ENCODE measurements around the gene ZBTB42. TPM values are rescaled to one million over a fixed set of nuclear protein-coding genes. Genes with fewer than 3 reads are reported as not detected.

The ZBTB42 gene
- total and polyA plus RNA-seq, 2 donors (not counting 3 experiments of a cell fraction or from before 2014, with no cell fraction given): 3.1 to 3.8 TPM

- Histone ChIP-seq H3K9me1 (replicated peaks; ENCODE audit: control insufficient read depth, extremely low read depth, insufficient read depth, low read length) (no peaks in the 10 kb centered on the region), H3K9ac (replicated peaks; ENCODE audit: extremely low read depth, insufficient read depth, low read length) (no peak overlapping the region), H2AFZ (ENCODE audit: low read depth, low read length) (no peak overlapping the region), H3K79me2 (ENCODE audit: control insufficient read depth, insufficient read depth, low read length) (peaks cover 8% of the 10 kb centered on the region), H3K27me3 (ENCODE audit: control insufficient read depth in 2 of 2, insufficient read depth in 2 of 2, low read length in 2 of 2) (no peaks in the 10 kb centered on the region), H4K20me1 (replicated peaks; ENCODE audit: control insufficient read depth, extremely low read depth, insufficient read depth, low read length) (no peaks in the 10 kb centered on the region), H3K27ac (ENCODE audit: insufficient read depth, low read depth, low read length) (no peak overlapping the region), H3K36me3 (ENCODE audit: control insufficient read depth in 2 of 2, extremely low read depth in 1 of 2, insufficient read depth in 2 of 2, low read length in 2 of 2) (peaks cover 4 to 13% of the 10 kb centered on the region in 2 experiments), H3K4me2 (ENCODE audit: insufficient read depth, low read length) (no peak overlapping the region), H3K4me3 (replicated peaks in 1 of 3; ENCODE audit: insufficient read depth in 1 of 3, low read depth in 1 of 3, low read length in 3 of 3) (no peak overlapping the region), H3K9me3 (replicated peaks; ENCODE audit: control insufficient read depth, insufficient read depth, low read length) (no peaks in the 10 kb centered on the region), H3K4me1 (ENCODE audit: control insufficient read depth, extremely low read depth, insufficient read depth, low read length) (no peaks in the 10 kb centered on the region)
- intact Hi-C loops (cut with micrococcal nuclease) (no loop called here), dilution Hi-C loops (cut with MboI; ENCODE audit: extremely low pct_ligation_motif_present, low sequenced_read_pairs) (no loop called here)
- ChIA-PET CTCF (interaction anchor here (0.9 to 4.4 kb wide), 3 partner anchors 11 to 45 kb away, joined by 3 to 31 read pairs (median 3); no protein-coding TSS in a partner anchor), POLR2A (no interaction called here)
- BruUV-seq (replicated peaks): no TSS peak
- DNase-seq (ENCODE audit: low read depth, low spot score) (no peak), FAIRE-seq (no peak)
- no peak for TF ChIP-seq MAX (IDR thresholded peaks at IDR 0.05; ENCODE audit: insufficient read depth, insufficient read length)
- TF ChIP-seq MYC (IDR thresholded peaks at IDR 0.05; ENCODE audit: low read depth, low read length): no peak
- TF ChIP-seq POLR2A (IDR thresholded peaks at IDR 0.05; ENCODE audit: low read depth, low read length): no peak
- TF ChIP-seq FOS (IDR thresholded peaks at IDR 0.05; ENCODE audit: borderline replicate concordance, insufficient read depth, low read length): no peak
- no peak for TF ChIP-seq GATA2 (IDR thresholded peaks at IDR 0.05; ENCODE audit: insufficient read depth, insufficient read length, low read depth, low read length)
- no peak for TF ChIP-seq POLR2AphosphoS5 (IDR thresholded peaks at IDR 0.05; ENCODE audit: insufficient read depth, low read depth, low read length)
- TF ChIP-seq CTCF (IDR thresholded peaks at IDR 0.05; ENCODE audit: extremely low read depth in 1 of 2, insufficient read depth in 1 of 2, low read depth in 1 of 2, low read length in 2 of 2): no peak
- no peak for TF ChIP-seq JUN (IDR thresholded peaks at IDR 0.05; ENCODE audit: borderline replicate concordance, insufficient read depth, insufficient read length, low read depth)
- no peak for TF ChIP-seq EZH2 (IDR thresholded peaks at IDR 0.05; ENCODE audit: borderline replicate concordance, low read depth, low read length, severe bottlenecking)
Measured at GRCh38 chr14:104781271-104782077, 19.4 kb upstream of the ZBTB42 start.
